GM19240 (cell line): ENCODE data around the gene SLC39A11.
A peak's percentile ranks its signal among the peaks of the same experiment; 100 is the strongest.
"Not testable (repeated sequence)": the region's sequence is repeated elsewhere in the genome, so short reads cannot be mapped to it uniquely, and the experiment has no call there.

Source experiments
- DNase-seq: peaks from one replicate; pipeline ENCODE4 v3.0.0; 2011; ENCODE audit warnings: low spot score; ENCODE audit not compliant: insufficient read length

The SLC39A11 gene

GRCh38 chr17:73013301-73013700, 79.2 kb downstream of the SLC39A11 start:
- DNase-seq: peak; percentile 29

DNA sequence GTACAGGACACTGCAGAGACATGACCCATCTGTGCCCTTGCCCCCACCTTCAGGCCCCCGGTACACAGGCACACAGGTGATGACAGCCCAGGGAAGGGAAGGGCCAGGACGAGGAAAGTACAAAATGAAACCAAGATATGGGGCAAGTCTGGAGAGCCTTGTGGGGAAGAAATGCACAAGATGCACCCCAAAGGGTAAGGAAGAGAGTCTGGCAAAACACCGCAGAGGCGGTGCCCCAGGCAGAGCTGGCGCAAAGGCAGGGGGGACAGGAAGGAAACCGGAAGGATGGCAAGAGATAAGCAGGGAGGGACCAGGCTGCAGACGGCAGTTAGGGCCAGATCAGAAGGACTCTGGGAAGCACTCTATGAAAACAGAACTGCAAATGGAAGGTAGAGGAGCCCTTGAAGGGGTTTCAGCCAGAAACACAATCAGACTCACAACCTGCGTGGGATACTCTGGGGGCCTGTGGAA, 81.4 kb downstream of the SLC39A11 start:
- DNase-seq: no peak

DNA sequence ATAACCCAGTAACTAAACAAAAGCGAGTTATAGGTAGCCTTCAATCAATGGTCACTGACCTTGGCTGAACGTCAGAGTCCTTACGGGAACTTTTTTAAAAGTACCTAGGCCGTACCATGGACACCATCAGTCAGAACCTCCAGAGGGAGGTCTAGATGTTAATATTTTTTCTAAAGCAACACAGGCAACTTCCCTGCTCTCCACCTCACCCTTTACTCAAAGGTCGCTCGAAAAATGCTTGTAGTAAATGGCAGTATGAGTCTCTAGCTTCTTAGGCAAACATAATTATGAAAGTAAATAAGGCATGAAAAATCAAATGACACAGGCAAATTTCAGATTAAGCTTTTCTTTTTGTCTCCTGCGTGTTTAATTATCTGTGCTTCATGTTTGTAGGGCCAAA, 82.1 kb downstream of the SLC39A11 start:
- DNase-seq: no peak

GRCh38 chr17:73007407-73007806, 85.1 kb downstream of the SLC39A11 start:
- DNase-seq: no peak

GRCh38 chr17:73005360-73005759, 87.1 kb downstream of the SLC39A11 start:
- no peak for DNase-seq

- no peak for DNase-seq
These were observed 89.0 kb downstream of the SLC39A11 start for GRCh38 chr17:73003487-73003886.

GRCh38 chr17:73000832-73001231, 91.7 kb downstream of the SLC39A11 start:
- DNase-seq: no peak

DNA sequence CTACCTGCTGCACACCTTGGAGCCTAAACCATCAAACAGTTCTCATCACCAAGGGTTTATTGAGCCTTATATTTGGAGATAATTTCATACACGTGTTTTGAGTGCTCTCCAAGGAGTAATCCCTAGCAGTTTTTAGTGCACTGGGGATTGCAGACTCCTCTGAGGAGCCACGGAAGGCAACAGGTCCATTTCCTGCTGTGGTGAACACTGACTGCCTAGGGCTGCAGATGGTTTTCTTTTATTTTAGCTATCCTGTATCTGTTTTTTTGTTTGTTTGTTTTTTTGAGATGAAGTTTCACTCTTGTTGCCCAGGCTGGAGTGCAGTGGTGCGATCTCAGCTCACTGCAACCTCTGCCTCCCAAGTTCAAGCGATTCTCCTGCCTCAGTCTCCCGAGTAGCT, 93.0 kb downstream of the SLC39A11 start:
- not testable (repeated sequence) for DNase-seq

DNA sequence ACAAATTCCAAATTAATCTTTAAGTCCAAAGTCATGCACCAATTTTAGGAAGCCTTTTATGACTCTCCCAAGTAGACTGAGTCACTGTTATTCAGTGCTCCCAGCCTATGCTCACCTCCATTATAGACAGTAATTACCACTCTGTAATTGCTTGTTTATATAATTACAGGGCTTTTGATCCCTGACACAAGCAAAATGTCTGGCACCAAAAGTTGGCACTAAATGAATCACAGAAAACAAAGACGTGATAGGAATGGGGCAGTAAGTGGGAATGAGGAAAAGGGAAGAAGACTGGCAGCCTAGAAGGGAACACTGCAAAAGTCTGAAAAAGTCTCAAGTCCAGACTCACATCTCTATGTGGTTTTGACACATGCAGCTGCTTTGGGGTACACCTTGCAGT, 94.1 kb downstream of the SLC39A11 start:
- no peak for DNase-seq

- no peak for DNase-seq
These were observed 94.9 kb downstream of the SLC39A11 start for GRCh38 chr17:72997559-72997958.

- DNase-seq: no peak
These were observed 95.7 kb downstream of the SLC39A11 start for GRCh38 chr17:72996791-72997190.

DNA sequence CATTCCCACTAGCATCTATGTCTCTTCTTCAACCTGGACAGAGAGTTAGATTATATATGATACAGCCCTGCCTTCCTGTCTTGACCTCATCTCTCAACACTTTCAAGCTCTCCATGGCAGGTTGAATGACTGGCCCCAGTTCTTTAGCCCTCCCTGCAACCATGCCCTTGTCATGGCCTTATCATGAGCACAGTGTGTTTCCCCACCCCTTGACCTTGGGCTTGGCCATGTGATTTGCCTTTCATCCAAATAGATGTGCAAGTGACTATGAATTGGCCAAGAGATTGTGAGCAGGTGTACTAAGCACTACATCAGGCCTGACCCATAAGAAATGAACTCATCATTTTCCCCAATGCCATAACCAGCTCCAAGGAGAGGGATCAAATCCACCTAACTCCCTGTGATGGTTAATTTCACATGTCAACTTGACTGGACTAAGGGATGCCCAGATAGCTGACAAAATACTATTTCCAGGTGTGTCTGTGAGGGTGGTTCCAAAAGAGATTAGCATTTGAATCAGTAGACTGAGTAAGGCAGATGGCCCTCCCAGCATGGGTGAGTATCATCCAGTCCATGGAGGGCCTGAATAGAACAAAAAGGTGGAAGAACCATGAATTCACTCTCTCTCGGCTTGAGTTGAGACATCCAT, 97.4 kb downstream of the SLC39A11 start:
- no peak for DNase-seq

DNA sequence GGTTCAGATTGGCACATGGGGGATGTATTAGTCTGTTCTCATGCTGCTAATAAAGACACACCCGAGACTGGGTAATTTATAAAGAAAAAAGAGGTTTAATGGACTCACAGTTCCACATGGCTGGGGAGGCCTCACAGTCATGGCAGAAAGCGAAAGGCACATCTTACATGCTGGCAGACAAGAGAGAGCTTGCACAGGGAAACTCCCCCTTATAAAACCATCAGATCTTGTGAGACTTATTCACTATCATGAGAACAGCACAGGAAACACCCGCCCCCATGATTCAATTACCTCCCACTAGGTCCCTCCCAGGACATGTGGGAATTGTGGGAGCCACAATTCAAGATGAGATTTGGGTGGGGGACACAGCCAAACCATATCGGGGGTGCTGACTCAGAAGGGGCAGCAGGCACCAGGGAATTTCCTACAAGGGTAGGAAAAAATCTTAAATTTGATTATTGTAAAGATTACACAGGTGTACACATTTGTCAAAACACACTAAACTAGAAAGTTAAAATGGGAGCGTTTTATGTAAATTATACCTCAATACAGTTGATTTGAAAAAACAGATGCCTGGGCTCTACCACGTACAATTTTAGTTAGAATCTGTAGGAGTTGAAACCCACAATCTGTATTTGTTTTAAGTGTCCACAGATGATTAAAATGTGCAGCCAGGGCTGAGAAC, 99.6 kb downstream of the SLC39A11 start:
- not testable (repeated sequence) for DNase-seq

DNA sequence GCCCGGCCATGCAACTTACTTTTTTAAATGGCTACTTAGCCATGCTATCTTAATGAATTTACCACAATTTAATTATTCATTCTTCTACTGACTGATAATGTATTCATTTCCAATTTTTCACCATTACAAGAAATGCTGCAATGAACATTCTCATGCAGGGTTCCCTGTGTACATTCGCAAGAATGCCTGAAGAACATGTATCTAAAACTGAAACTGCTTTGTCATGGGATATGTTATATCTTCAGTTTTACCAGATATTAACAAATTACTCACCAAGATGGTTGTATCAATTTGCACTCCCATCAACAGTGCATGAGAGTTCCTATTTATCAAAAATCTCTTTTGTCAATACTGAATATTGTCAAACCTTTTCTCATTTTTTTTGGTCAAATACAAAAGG, 100.8 kb downstream of the SLC39A11 start:
- DNase-seq: no peak

- no peak for DNase-seq
These were observed 103.3 kb downstream of the SLC39A11 start for GRCh38 chr17:72989074-72989610.

DNA sequence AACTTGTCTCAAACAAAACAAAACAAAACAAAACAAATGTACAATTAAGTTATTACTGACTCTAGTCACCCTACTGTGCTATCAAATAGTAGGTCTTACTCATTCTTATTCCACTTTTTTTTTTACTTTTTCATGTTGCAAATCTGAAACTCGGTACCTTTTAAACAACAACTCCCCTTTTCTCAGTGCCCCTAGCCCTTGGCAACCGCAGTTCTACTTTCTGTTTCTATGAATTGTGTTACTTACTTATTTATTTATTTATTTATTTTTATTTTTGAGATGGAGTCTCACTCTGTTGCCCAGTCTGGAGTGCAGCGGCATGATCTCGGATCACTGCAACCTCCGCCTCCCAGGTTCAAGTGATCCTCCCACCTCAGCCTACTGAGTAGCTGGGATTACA, 104.0 kb downstream of the SLC39A11 start:
- DNase-seq: no peak

GRCh38 chr17:72987166-72987565, 105.3 kb downstream of the SLC39A11 start:
- DNase-seq: no peak

DNA sequence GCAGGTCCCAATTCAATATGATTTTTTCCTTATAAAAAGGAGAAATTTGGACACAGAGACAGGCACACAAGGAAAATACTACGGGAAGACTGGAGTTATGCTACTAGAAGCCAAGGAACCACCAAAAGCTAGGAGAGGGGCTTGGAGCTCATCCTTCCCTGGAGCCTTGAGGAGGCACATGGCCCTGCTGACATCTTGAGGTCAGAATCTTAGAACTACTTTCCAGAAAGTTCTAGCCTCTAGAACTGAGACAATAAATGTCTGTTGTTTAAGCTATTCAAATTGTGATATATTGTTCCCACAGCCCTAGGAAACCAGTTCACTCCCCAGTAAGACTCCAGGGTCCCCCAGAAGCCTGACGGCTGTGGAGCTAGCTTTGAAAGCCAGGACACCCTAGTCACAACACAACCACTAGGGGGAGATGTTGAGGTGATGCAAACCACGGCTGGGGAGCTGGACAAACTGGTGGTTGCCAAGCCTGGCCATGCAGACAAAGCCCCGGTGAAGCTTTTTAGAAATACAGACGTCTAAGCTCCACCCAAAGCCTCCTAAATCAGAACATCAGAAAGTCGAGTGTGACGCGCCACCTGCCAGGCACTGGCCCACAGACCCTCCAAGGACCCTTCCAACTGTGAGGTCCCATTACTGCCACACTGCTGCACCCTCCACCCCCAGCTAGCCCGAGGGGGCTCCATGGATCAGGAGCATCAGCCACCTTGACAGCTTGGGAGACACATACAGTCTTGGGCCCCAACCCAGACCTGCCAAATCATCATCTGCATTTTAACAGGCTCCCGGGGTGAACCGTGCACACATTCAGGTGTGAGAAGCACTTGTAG, 106.4 kb downstream of the SLC39A11 start:
- DNase-seq: peak; percentile 83

GRCh38 chr17:72984926-72985325, 107.6 kb downstream of the SLC39A11 start:
- no peak for DNase-seq

DNA sequence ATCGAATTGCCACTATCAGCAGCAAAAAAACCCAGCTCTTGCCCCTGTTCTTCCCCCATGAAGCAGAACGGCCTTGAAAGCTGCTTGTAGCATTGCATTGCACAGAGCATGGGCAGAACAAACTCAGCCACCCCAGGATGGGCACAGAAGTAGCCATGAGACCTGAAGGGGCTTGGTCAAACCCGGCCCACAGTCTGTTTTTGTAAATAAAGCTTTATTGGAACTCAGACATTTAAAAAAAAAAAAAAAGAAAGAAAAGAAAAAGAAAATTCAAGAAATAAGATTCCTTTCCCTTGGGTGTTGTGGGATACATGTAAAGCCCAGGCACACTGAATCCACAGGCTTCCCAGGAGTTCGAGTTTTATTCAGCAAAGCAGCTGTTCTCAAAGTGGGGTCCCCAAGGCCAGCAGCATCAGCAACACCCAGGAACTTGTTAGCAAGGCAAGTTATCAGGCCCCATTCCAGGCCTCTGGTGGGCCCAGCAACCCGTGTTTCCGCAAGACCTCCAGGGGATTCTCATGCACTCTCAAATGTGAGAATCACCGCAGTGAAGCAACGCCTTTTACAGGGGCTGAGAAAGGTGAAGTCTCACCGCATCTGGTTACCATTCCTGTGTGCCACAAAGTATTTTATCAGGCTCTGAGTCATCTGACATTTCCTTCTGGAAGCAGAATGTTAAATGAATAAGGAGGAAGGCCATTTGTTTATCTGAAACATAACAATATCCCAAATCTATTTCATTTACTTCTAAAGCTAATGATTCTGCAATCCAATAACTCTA, 108.2 kb downstream of the SLC39A11 start:
- no peak for DNase-seq

- DNase-seq: no peak
These were observed 109.8 kb downstream of the SLC39A11 start for GRCh38 chr17:72982680-72983079.
